ENCODE measurements around the gene DGAT2.
A peak's percentile ranks its signal among the peaks of the same experiment; 100 is the strongest.

DGAT2 gene

DNA sequence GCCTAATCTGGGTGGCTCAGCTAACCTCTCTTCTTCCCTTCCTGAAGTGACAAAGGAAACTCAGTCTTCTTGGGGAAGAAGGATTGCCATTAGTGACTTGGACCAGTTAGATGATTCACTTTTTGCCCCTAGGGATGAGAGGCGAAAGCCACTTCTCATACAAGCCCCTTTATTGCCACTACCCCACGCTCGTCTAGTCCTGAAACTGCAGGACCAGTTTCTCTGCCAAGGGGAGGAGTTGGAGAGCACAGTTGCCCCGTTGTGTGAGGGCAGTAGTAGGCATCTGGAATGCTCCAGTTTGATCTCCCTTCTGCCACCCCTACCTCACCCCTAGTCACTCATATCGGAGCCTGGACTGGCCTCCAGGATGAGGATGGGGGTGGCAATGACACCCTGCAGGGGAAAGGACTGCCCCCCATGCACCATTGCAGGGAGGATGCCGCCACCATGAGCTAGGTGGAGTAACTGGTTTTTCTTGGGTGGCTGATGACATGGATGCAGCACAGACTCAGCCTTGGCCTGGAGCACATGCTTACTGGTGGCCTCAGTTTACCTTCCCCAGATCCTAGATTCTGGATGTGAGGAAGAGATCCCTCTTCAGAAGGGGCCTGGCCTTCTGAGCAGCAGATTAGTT is 32.3 kb downstream of the DGAT2 start:
- DNase-seq (ENCODE audit: low read depth in 3 of 3, low spot score in 1 of 3), result no peak

DNA sequence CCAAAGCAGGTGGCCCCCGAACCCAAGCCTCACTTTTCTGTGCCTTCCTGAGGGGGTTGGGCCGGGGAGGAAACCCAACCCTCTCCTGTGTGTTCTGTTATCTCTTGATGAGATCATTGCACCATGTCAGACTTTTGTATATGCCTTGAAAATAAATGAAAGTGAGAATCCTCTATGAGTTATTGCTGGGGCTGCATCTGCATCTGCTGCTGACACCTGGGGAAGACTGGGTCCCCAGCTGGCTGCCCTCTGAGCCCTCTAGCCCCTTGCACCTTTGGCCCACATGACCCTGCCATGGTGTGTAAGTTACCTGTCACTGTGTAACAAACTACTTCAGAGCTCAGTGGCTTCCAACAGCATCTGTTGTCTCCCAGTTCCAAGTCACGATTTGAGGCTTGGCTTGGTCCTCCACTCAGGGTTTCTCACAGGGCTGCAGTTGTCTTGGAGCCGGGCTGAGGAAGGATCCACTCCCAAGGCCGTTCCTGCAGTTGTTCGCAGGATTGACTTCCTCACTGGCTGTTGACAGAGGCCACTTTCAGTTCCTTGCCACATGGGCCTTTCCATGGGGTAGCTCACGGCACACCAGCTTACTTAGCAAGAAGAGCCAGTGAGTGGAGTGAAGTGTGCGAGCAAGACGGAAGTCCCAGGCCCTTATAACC is 32.9 kb downstream of the DGAT2 start:
- no peak for DNase-seq (ENCODE audit: low read depth in 3 of 3, low spot score in 1 of 3)

- DNase-seq (ENCODE audit: low read depth in 3 of 3, low spot score in 1 of 3), result no peak
Measured at GRCh38 chr11:75802021-75802912, 33.7 kb downstream of the DGAT2 start.

DNA sequence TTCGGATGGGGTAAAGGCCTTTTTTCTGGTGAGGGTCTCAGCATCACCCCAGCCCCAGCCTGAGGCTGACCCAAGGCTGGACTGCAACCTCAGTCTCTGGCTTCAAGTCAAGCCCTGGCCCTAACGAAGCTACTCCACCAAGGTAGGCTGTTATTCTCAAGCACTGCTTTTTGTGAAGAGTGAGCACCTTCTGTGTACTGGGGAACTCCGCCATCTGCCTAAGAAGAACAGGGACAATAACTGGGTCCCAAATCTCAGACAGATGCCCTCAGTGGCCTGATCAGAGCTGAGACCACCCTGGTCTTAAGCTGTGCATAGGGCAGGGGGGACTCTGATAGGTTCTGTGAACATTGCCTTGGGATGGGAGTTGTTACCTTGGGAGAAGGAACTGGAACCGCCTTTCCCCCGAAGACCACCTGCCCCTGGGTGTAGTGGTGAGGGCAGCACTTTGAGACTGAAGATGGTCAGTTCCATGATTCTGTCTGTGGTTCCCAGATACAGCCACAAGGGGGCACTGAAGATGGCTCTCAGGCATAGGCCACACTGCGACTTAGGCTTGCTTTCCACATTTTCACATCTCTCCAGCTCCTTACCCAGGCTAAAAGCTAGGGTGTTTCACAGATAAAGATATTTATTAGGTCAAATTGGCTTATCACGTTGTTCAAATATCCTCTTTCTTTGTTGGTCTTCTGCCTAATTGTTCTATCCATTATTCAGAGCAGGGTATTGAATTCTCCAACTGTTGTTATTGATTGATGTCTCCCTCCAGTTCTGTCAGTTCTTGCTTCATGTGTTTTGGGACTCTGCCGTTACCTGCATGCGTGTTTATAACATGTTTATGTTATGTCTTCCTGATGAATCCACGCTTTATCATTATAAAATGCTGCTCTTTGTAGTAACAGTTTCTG is 34.6 kb downstream of the DGAT2 start:
- peak; percentile 15 to 47 (median 44) for DNase-seq (ENCODE audit: low read depth in 3 of 3, low spot score in 1 of 3)

- DNase-seq (ENCODE audit: low read depth in 3 of 3, low spot score in 1 of 3), result no peak
Measured at GRCh38 chr11:75809111-75809510, 40.5 kb downstream of the DGAT2 start.

- no peak for DNase-seq (ENCODE audit: low read depth in 3 of 3, low spot score in 1 of 3)
Measured at GRCh38 chr11:75809991-75810390, 41.4 kb downstream of the DGAT2 start.

DNA sequence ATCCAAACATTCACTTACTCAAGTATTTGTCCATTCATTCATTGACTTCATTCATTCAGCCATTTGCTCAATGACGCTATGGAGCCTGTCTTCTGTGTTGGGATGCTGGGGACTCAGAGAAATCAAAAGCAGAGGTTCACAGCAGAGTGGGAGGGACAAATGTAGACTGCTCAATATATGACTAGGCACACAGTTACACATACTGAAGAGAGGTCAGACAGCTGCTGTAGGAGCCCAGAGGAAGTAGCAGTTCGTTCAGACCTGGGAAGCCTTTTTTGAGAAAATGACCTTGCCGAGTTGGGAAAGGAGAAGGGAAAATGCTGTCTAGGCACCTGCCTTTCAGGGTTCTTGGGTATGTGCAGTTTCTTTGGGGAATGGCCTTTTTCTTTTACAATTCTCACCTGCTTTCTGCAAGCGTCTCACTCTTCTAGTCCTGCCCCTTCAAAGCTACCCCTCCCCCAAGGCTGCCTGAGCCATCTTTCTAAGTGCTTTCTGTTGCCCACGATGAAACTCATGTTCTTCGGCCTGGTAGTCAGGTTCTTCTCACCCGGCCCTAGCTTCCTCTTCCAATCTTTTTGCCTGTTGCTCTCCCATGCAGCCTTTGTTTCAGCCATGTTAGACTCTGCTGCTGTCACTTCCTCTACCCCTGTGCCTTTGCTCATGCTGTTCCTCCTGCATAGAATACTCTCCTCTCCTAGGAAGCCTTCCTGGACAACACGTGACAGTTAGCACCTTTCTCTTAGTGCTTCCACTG is 42.2 kb downstream of the DGAT2 start:
- DNase-seq (ENCODE audit: low read depth in 3 of 3, low spot score in 1 of 3), result no peak

GRCh38 chr11:75811485-75811884 is 42.9 kb downstream of the DGAT2 start:
- DNase-seq (ENCODE audit: low read depth in 3 of 3, low spot score in 1 of 3), result no peak

DNA sequence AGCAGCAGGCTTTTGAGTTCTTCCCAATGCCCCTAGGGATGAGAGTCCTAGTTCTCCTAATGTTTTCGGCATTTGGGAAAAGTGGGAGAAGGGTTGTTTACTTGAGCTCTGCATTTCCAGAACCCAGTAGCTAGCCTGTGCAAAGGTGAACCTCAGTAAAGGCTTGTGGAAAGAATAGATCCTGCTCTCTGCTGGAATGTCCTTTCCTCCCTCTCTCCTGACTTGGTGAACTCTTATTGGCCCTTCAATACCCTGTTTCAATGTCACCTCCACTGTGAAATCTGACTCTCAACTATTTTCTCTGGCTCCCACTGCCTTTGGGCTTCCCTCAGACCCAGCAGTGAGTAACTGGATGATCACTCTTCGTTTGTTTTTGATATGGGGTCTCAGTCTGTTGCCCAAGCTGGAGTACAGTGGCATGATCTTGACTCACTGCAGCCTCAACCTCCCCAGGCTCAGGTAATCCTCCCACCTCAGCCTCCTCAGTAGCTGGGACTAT is 44.0 kb downstream of the DGAT2 start:
- DNase-seq (ENCODE audit: low read depth in 3 of 3, low spot score in 1 of 3), result no peak

DNA sequence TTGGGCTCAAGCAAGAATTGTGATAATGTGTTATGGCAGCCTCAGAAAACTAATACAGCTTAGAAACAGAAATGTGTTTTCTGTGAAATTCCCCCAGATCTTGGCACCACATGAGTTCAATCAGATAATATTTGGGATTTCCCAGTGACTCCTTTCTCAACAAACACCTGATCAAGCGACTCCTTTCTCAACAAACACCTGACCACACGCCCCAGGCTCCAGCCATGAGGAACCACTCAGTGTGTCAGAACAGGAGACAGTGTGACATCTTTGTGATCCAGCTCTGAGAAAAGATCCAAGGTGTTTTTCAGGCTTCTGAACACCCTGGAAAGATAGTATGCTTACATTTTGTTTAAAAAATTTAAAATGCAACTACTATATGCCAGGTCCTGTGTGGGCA is 44.5 kb downstream of the DGAT2 start:
- DNase-seq (ENCODE audit: low read depth in 3 of 3, low spot score in 1 of 3), result no peak

DNA sequence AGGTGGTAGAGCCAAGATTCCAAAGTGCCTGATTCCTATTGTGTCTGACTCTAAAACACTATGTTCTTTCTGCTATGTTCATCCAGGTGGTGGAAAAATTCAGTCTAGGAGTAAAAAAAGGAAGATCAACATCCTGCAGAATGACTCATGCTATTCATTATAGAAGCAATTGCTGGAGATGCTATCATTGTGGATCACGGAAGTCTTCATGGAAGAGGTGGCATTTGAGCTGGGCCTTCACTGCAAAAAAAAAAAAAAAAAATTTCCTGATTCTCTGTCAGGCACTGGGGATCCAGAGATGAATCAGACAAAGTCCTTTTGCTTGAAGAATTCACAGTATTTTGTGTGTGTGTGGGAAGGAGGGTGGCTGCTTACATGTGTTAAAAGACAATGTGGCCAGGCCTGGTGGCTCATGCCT is 45.1 kb downstream of the DGAT2 start:
- no peak for DNase-seq (ENCODE audit: low read depth in 3 of 3, low spot score in 1 of 3)

DNA sequence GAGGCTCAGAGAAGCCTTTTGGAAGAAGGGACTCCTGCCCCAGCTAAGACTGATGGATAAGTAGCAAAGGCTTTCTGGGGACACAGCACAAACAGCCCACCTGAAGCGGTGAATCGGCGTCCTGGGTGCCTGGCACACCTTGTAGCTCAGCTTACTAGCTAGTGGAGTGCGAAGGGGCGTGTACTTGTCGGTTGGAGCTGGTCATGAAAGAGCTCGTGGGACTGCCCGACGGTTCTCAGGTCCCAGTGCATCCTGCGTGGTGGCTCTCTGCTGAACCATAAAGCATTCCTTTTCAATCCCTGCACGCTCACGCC is 45.7 kb downstream of the DGAT2 start:
- no peak for DNase-seq (ENCODE audit: low read depth in 3 of 3, low spot score in 1 of 3)

GRCh38 chr11:75814677-75815344 is 46.2 kb downstream of the DGAT2 start, which contains the start of gene UVRAG:
UVRAG (plus strand) TSS chr11:75815210; CDS start chr11:75815408, 198 bp downstream.
- DNase-seq (ENCODE audit: low read depth in 3 of 3, low spot score in 1 of 3), result peak; percentile 93 to 96 (median 96)

DNA sequence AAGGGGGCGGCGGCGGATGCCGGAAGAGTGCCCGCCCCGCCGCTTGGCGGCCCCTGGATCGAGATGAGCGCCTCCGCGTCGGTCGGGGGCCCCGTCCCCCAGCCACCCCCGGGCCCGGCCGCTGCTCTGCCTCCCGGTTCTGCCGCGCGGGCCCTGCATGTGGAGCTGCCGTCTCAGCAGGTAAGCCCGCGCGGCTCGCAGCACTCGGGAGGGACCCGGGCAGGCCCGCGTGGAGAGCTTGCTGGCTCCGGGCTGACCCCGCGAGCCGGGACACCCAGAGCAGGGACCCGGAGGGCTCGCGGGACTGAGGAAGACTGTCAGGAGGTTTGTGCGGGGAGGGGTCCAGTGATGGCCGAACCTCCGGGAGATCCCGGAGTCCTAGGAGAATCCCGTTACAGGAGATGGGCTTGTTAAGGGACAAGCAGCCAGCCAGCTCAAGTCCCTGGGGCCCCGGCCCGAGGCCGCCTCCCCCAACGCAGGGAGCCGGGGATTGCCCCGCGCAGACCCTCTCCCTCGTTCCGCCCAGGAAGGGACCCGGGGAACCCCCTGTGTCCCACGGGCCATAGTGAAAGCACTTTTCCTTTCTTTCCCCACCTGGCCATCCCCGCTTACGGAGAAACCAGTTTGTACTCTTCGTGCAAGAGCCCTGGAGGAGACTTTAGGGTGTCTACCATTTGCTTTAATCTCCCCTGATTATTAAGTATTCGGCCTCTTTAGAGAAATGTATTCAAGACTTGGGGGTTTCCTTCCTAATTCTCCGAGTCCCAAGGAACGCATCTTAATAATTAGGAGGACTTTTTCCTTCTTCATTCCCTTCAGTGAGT is 47.0 kb downstream of the DGAT2 start:
- peak; percentile 4 to 23 (median 17) for DNase-seq (ENCODE audit: low read depth in 3 of 3, low spot score in 1 of 3)

DNA sequence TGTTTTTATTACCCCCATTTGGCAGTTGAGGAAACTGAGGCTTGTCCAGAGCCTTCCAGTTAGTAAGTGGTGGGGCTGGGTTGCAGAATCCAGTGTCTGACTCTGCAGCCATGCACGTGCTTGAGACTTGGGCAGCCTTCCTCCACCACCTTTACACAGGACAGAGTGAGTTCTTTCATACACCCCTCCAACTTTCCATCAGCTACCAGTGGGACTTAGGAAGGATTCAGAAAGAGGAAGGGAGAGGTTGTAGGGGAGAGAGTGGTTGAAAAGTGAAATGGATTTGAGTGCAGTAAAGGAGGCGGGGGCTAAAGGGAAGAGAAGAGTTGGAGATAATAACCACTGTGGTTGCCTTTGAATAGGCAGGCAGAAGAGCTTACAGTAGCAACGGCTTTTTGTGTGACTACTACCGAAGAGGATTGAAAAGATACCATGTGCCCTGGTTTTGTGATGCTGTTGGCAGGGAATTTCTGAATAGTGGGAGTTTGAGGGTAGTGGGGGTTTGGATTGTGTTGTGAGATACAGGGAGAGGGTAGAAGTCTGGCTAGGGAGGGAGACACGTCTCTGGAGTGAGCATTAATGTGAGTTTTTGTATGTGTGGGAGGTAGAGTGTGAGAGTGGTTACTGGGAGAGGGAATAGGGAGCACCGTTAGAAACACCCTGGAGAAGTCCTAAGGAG is 48.1 kb downstream of the DGAT2 start:
- DNase-seq (ENCODE audit: low read depth in 3 of 3, low spot score in 1 of 3), result no peak

DNA sequence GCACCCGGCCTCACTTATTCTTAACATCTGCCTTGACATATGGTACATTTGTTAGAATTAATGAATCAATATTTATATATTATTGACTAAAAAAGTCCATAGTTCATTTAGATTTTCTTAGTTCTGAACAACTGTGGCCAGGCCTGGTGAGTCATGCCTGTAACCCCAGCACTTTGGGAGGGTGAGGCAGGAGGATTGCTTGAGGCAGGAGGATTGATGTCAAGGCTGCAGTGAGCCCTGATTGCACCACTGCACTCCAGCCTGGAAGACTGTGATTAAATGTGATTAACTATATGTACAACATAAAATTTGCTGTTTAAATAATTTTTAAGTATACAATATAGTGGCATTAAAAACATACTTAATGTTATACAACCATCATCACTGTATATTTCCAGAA is 52.1 kb downstream of the DGAT2 start:
- DNase-seq (ENCODE audit: low read depth in 3 of 3, low spot score in 1 of 3), result no peak

DNA sequence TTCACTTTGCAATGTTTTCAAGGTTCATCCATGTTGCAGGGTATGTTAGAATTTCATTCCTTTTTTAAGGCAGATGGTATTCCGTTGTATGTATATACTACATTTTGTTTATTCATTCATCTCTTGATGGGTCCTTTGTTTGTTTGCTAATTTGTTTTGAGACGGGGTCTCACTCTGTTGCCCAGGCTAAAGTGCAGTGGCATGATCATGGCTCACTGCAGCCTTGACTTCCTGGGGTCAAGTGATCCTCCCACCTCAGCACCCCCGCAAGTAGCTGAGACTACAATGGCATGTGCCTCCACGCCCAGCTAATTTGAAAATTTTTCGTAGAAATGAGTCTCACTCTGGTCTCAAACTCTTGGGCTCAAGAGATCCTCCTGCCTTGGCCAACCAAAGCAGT is 52.6 kb downstream of the DGAT2 start:
- DNase-seq (ENCODE audit: low read depth in 3 of 3, low spot score in 1 of 3), result no peak

DNA sequence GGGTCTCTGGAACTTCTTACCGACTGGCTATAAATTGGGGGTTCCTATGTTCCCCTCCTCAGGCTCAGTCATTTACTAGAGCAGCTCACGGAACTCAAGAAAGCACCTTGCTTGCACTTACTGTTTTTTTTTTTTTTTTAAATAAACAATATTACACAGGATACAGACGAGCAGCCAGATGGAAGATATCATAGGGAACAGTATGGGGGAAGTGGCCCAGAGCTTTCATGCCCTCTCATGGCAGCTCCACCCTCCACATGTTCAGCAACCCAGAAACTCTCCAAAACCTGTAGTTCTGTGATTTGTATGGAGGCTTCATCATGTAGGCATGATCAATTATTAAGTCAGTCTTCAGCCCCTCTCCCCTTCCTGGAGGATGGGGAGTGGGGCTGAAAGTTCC is 54.0 kb downstream of the DGAT2 start:
- DNase-seq (ENCODE audit: low read depth in 3 of 3, low spot score in 1 of 3), result no peak

Measured in stimulated activated CD4-positive, alpha-beta T cell treated with anti-CD3 and anti-CD28 coated beads, TNF-alpha, amount 100 ng/mL, for 1 hour (primary cell).